ENCODE measurements around the gene TAF6. TPM values are rescaled to one million over a fixed set of nuclear protein-coding genes. Genes with fewer than 3 reads are reported as not detected.

The TAF6 gene
- total and polyA plus RNA-seq, 9 of the 15 experiments (the other 6 are each of a cell fraction or from before 2014, with no cell fraction given) = 0.78 to 78.7 (median 21.3) TPM

GRCh38 chr7:100148225-100148558 lies 29.0 kb upstream of the TAF6 start (continued):
- no peak for TF ChIP-seq SNAPC5 (CRISPR knock-in tag; IDR thresholded peaks at IDR 0.05)
- no peak for TF ChIP-seq E4F1 (CRISPR knock-in tag; IDR thresholded peaks at IDR 0.05; ENCODE audit: borderline replicate concordance)
- no peak for TF ChIP-seq EZH2 (IDR thresholded peaks at IDR 0.05; ENCODE audit: borderline replicate concordance, low read depth, low read length)
- 0 out of 4 replicates have a peak, but pooled peaks of 1 of the 2 experiments have one; percentile 10 for TF ChIP-seq KDM1A (IDR thresholded peaks at IDR 0.05)
- TF ChIP-seq NBN (IDR thresholded peaks at IDR 0.05; ENCODE audit: low read depth) = 0 out of 2 replicates have a peak, but pooled peaks have one; percentile 40
- TF ChIP-seq SMAD3 (CRISPR knock-in tag; conservative IDR thresholded peaks at IDR 0.05) = 0 out of 2 replicates have a peak, but pooled peaks have one; percentile 25
- TF ChIP-seq CBFA2T2 (conservative IDR thresholded peaks at IDR 0.05) = no peak
- TF ChIP-seq ZFX (CRISPR knock-in tag; IDR thresholded peaks at IDR 0.05) = no peak
- TF ChIP-seq, protein P1, sequence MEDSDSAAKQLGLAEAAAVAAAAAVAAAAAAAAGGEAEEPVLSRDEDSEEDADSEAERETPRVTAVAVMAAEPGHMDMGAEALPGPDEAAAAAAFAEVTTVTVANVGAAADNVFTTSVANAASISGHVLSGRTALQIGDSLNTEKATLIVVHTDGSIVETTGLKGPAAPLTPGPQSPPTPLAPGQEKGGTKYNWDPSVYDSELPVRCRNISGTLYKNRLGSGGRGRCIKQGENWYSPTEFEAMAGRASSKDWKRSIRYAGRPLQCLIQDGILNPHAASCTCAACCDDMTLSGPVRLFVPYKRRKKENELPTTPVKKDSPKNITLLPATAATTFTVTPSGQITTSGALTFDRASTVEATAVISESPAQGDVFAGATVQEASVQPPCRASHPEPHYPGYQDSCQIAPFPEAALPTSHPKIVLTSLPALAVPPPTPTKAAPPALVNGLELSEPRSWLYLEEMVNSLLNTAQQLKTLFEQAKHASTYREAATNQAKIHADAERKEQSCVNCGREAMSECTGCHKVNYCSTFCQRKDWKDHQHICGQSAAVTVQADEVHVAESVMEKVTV (CRISPR knock-in tag; IDR thresholded peaks at IDR 0.05) = 0 out of 2 replicates have a peak, but pooled peaks have one; percentile 6
- TF ChIP-seq ZNF232 (CRISPR knock-in tag; IDR thresholded peaks at IDR 0.05) = no peak
- no peak for TF ChIP-seq HNRNPLL (IDR thresholded peaks at IDR 0.05; ENCODE audit: low read depth, low read length, poor library complexity, severe bottlenecking)
- TF ChIP-seq ZNF668 (CRISPR knock-in tag; IDR thresholded peaks at IDR 0.05) = 0 out of 2 replicates have a peak, but pooled peaks have one; percentile 42
- TF ChIP-seq, protein P2, sequence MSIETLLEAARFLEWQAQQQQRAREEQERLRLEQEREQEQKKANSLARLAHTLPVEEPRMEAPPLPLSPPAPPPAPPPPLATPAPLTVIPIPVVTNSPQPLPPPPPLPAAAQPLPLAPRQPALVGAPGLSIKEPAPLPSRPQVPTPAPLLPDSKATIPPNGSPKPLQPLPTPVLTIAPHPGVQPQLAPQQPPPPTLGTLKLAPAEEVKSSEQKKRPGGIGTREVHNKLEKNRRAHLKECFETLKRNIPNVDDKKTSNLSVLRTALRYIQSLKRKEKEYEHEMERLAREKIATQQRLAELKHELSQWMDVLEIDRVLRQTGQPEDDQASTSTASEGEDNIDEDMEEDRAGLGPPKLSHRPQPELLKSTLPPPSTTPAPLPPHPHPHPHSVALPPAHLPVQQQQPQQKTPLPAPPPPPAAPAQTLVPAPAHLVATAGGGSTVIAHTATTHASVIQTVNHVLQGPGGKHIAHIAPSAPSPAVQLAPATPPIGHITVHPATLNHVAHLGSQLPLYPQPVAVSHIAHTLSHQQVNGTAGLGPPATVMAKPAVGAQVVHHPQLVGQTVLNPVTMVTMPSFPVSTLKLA (conservative IDR thresholded peaks at IDR 0.05) = no peak
- peak; percentile 79 for TF ChIP-seq HIVEP1 (CRISPR knock-in tag; IDR thresholded peaks at IDR 0.05)
- TF ChIP-seq, protein P3, sequence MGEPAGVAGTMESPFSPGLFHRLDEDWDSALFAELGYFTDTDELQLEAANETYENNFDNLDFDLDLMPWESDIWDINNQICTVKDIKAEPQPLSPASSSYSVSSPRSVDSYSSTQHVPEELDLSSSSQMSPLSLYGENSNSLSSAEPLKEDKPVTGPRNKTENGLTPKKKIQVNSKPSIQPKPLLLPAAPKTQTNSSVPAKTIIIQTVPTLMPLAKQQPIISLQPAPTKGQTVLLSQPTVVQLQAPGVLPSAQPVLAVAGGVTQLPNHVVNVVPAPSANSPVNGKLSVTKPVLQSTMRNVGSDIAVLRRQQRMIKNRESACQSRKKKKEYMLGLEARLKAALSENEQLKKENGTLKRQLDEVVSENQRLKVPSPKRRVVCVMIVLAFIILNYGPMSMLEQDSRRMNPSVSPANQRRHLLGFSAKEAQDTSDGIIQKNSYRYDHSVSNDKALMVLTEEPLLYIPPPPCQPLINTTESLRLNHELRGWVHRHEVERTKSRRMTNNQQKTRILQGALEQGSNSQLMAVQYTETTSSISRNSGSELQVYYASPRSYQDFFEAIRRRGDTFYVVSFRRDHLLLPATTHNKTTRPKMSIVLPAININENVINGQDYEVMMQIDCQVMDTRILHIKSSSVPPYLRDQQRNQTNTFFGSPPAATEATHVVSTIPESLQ (CRISPR knock-in tag; IDR thresholded peaks at IDR 0.05) = 0 out of 2 replicates have a peak, but pooled peaks have one; percentile 94
- 0 out of 2 replicates have a peak, but pooled peaks have one; percentile 55 for TF ChIP-seq ZNF41 (CRISPR knock-in tag; conservative IDR thresholded peaks at IDR 0.05)
- TF ChIP-seq RNF2 (IDR thresholded peaks at IDR 0.05) = no peak
- no peak for TF ChIP-seq POU5F1 (IDR thresholded peaks at IDR 0.05; ENCODE audit: borderline replicate concordance, low read depth, low read length, partially characterized antibody)

Data from K562 (cell line).